GM19035 (cell line): ENCODE data around the gene HDAC2.
A peak's percentile ranks its signal among the peaks of the same experiment; 100 is the strongest.
"Not testable (repeated sequence)": the region's sequence is repeated elsewhere in the genome, so short reads cannot be mapped to it uniquely, and the experiment has no call there.

Source experiments
- ATAC-seq: cut with Tn5 transposase; IDR thresholded peaks from one replicate; pipeline ENCODE4 v1.9.1; 2021; ENCODE audit not compliant: unreplicated experiment

HDAC2 gene

GRCh38 chr6:113920663-113921267 is 50.2 kb downstream of the HDAC2 start:
- ATAC-seq: peak; percentile 93

- not testable (repeated sequence) for ATAC-seq
Measured at GRCh38 chr6:113910285-113910684, 60.7 kb downstream of the HDAC2 start.

- ATAC-seq: peak; percentile 69
Measured at GRCh38 chr6:113909224-113909856, 61.6 kb downstream of the HDAC2 start.

DNA sequence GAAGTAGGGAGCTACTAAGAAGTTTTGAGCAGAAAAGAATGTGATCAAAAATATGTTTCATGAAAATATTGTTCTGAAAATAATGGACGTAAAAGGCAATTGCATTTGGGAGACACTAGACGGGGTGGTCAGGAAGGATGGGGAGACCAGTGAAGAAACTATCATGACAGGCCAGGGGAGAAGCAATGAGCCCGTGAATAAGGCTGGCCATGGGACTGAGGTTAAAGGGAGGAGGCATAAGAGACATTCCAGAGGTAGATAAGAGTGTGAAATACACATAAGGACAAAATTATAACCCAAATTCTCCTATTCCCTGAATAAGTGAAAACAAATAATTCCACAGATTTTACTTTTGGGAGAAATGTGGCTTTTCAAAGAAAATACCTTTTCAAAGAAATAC is 62.1 kb downstream of the HDAC2 start:
- ATAC-seq: no peak

DNA sequence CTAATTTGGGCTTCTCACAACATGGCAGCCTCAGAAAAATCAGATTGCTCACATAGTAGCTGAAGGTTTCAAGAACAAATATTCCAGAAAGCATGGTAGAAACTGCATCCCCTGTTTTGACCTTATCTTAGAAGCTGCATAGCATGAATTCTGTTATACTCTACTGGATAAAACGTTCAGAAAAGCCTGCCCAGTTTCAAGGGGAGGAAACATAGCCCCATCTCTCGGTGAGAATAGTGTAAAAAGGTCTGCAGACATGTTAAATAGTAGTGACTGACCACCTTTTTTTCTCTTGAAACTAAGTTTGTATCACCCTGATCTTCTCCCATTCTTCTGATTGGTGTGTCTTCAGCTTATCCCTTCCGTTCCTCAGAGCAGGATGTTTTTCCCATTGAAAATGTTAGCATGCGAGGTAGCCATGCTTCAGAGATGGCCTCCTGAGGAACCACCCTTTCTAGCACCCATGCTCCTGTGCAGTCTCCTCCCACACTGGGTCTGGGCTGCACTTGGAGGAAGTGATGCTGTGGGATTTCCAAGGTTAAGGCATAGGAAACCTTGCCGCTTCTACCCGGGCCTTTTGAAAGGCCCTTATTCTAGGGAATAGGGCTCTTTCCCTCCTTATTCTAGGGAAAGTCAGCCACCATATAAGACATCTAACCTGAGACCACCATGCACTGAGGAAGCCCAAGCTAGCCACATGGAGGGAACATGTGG is 63.7 kb downstream of the HDAC2 start:
- ATAC-seq: no peak

DNA sequence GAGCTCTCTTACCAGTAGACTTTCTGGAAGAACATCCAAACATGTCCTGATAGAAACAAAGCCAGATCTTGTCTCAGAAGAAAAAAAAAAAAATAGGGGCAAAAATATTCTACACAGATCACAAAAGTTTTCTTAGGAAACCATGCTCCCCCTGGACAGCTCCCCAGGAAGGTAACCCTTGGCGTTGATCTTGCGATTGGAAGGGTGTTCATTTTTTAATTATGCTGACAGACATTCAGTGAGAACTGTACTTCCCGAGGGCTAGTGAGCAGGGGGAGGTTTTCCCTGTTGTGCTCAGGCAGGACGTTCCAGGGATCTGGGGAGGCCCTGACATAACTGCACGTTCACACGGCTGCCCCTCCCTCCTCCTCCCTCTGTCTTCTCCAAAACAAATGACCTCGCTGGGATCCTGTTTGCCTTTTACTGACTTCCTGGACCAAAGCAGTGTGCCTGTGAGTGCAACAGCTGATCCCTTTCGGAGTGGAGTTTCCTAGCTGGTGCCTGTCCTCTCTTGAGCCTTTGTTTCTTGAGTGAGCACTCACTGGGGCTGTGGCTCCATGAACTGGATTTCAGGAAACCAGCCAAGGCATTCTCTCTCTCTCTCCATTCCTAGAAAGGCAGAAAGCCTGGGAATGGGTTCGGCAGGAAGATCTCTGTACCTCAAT is 67.2 kb downstream of the HDAC2 start:
- ATAC-seq: no peak

DNA sequence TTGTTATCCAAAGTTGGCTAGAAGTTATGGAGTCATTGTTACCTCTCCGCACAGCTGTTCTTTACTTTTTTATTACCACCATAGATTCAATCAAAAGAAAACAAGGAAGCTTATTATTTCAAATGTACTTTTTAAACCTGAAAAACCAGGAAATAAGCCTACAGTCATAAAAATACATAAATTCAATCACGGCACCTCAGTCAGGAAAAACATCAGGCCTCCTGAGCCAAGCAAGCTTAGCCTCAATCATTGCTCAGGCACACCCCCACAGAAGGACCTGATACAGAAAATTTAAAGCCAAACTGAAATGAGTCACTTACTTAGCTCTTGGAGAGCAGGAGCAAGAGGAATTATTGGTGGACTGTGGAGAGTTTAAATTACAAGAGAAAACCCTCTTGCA is 69.5 kb downstream of the HDAC2 start:
- ATAC-seq: no peak

DNA sequence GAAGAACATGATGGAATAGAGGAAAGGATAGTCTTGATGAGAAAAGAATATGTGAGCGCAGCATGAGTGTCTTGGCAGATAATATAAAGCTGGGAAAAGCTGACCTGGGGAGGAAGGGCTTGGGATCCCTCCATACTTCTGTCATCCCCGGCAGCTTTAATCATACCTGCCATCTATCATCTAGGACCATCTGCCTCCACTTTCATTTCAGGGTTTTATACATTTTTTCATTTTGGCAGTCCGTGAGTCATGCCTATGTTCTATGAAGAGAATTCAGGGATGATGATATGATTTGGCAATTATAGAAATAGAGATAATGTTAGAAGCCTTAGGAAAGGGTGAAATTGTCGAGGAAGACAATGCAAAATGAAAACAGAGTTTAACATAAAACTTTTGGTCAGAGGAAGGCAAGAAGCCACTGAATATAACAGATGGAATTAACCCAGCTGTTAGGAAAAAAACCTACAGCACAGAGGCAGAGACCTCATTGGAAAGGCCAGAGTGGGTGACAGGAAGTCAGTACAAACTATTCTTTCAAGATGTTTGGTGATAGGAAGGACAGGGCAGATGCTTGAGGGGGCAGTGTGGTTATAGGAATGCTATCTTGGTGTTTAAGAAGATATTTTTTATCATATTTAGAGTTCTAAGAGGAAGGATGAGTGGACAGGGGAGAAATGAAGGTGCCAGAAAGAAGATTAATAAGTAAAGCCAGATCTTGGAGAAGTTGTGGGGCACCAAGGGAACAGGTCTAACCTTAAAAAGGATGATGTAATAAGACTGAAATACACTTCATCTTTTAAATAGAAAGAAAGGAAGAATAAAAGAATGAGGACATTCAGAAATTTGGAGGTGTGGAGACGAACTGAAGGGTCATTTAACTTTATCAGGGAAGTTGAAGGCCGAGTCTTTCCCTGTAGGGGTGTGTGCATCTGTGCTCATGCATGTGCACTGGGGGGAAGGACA is 76.0 kb downstream of the HDAC2 start:
- no peak for ATAC-seq

GRCh38 chr6:113893866-113894265 is 77.1 kb downstream of the HDAC2 start:
- ATAC-seq: no peak

DNA sequence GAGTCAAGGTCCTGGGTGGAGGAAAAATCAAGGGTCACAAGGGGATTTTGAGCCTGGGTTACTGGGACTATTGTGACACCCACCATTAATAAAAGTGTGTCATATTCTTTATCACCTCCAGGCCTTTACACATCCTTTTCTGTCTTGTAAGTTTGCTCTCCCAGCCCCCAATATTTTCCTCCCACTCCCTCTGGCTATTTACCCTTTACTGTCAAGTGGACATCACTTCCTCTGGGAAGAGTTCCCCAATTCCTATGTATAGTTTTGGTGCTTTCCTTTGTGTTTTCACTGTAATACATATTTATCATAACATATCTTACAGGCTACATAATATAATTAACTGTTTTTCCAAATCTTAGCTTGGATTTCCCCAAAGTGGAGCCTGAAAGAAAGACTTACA is 77.5 kb downstream of the HDAC2 start:
- no peak for ATAC-seq

DNA sequence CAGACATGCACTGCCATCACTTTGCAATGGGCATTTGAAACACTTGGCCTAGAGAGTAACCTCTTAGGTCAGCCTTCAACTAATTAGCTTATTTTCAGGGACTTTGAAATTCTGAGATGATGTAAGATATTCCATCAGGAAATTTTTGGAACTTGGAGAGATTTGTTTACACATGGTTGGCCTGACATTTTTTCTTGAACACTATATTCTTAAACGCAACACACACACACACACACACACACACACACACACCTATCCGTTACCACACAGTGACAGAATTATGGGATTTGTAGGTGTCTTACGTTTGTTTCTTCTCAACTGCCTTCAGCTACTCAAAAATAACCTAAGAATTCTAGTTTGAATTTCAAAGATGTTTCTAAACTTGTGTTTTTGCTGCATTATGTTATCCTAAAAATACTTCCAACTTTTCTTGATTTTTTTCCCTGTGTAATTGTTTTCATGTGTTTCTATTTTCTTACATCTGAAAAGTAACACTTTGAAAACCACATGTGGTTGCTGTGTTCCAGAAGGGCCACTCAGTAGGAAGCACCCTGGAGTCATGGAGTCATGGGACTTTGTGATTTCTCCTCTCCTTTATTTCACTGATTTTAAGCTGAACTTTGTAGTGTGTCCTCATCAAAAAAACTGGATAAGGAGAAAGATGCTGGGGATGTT is 81.9 kb downstream of the HDAC2 start:
- no peak for ATAC-seq

DNA sequence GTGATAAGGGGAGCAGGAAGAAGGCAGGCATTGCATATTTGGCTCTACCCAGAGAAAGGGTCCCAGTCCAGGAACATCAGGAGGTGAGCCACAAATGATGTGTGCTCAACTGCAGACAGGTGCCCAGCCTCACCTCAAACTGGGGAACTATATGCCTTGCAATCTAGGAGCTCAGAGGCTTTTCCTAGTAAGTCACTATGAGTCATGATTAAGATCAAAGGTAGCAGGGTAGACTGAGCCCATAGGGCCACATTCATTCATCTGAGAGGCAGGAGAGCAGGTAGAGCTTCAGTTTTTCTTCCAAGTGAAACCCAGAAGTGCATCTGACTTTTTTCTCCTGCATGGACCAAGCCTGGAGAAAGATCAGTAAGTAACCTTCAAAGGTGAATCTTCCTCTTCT is 82.5 kb downstream of the HDAC2 start:
- ATAC-seq: no peak

DNA sequence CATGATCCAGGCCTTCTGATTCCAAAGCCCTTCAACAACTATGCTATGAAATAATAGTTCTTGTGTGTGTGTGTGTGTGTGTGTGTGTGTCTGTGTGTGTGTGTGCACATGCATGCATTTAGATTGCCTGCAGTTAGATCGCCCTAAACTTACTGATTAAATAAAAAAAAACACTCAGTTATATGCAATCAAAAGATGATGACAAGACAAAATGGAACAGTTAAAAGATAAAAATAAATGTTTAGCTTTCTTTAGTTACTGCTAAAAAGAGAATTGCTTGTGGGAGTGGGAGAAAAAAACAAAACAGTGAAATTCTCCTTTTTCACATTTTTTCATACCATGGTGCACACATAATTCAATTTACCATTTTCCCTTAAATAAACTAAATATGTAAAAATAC is 84.4 kb downstream of the HDAC2 start:
- no peak for ATAC-seq

DNA sequence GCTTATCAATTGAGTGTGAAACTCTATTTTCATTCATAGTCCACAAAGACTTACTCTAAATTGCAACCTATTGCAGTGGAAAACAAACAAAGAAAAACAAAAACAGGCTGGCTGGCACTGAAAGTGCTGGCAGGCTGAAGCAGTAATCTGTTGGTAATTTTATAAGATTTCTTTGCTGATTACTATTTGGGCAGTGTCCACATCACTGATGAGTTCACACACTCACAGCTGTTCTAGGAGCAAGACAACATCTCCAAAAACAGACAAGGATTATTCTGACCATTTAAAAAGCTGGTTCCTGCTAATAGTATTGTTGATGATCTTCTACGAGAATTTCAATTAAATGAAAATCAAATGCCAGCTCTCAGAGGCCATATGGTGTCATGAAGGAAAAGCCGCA is 86.9 kb downstream of the HDAC2 start:
- no peak for ATAC-seq
